ENCODE data around the gene TMPRSS3. TPM values are rescaled to one million over a fixed set of nuclear protein-coding genes. Genes with fewer than 3 reads are reported as not detected.
A peak's percentile ranks its signal among the peaks of the same experiment; 100 is the strongest.

TMPRSS3 gene
- total and polyA plus RNA-seq, 2 donors (not counting 1 experiment from before 2014, with no cell fraction given): 0.10 to 0.12 TPM

- ATAC-seq (ENCODE audit: low read depth): no peak
- H3K27ac Mint-ChIP-seq: peak overlapping the region; percentile 5
- TF ChIP-seq, protein P1, sequence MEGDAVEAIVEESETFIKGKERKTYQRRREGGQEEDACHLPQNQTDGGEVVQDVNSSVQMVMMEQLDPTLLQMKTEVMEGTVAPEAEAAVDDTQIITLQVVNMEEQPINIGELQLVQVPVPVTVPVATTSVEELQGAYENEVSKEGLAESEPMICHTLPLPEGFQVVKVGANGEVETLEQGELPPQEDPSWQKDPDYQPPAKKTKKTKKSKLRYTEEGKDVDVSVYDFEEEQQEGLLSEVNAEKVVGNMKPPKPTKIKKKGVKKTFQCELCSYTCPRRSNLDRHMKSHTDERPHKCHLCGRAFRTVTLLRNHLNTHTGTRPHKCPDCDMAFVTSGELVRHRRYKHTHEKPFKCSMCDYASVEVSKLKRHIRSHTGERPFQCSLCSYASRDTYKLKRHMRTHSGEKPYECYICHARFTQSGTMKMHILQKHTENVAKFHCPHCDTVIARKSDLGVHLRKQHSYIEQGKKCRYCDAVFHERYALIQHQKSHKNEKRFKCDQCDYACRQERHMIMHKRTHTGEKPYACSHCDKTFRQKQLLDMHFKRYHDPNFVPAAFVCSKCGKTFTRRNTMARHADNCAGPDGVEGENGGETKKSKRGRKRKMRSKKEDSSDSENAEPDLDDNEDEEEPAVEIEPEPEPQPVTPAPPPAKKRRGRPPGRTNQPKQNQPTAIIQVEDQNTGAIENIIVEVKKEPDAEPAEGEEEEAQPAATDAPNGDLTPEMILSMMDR (IDR thresholded peaks at IDR 0.05): no peak
- no peak for TF ChIP-seq EZH2 (IDR thresholded peaks at IDR 0.05; ENCODE audit: borderline replicate concordance, insufficient read depth, low read depth, low read length, poor library complexity, severe bottlenecking)
- peaks cover 9 to 13% of the 10 kb centered on the region in 2 donors for H3K4me1 ChIP-seq (ENCODE audit: control insufficient read depth in 2 of 2, insufficient read depth in 2 of 2, low read length in 2 of 2)
- no peaks in the 10 kb centered on the region for H3K36me3 ChIP-seq (replicated peaks in 1 of 2; ENCODE audit: control extremely low read depth in 1 of 2, control insufficient read depth in 1 of 2, extremely low read depth in 1 of 2, insufficient read depth in 2 of 2, low read length in 1 of 2)
- DNase-seq: no peak
- no peaks in the 10 kb centered on the region for H3K79me2 ChIP-seq (ENCODE audit: control insufficient read depth, insufficient read depth, low read length)
- peaks cover 0 to 2% (median 0%) of the 10 kb centered on the region in 4 experiments for H3K27me3 ChIP-seq (replicated peaks in 1 of 4; ENCODE audit: control extremely low read depth in 1 of 4, control insufficient read depth in 3 of 4, insufficient read depth in 4 of 4, low read length in 3 of 4)
- H3K4me2 ChIP-seq (replicated peaks; ENCODE audit: low read depth, low read length, poor library complexity, severe bottlenecking): no peak overlapping the region
- CTCF ChIA-PET: interaction anchor here (0.6 to 1.7 kb wide), 2 partner anchors 59 to 155 kb away, joined by 3 to 4 read pairs; no protein-coding TSS in a partner anchor
- H3K9me3 ChIP-seq (ENCODE audit: control extremely low read depth in 1 of 3, control insufficient read depth in 2 of 3, insufficient read depth in 1 of 3, low read length in 2 of 3): peaks cover 1 to 3% (median 2%) of the 10 kb centered on the region in 3 donors
- H3K9ac ChIP-seq (ENCODE audit: low read length): no peak overlapping the region
- no peak overlapping the region for H3K4me3 ChIP-seq (ENCODE audit: control extremely low read depth in 1 of 5, extremely low read depth in 1 of 5, insufficient read depth in 1 of 5, low read depth in 2 of 5, low read length in 4 of 5)
- H3K27me3 Mint-ChIP-seq: peaks cover 10% of the 10 kb centered on the region
- H3K4me1 Mint-ChIP-seq: peaks cover 29% of the 10 kb centered on the region
- POLR2A ChIA-PET: no interaction called here
- no peak overlapping the region for H3K27ac ChIP-seq (ENCODE audit: low read length in 2 of 2)
- H3K9me3 Mint-ChIP-seq (ENCODE audit: insufficient read depth): peaks cover 9% of the 10 kb centered on the region
- no peak overlapping the region for H2AFZ ChIP-seq (ENCODE audit: insufficient read depth, low read depth, low read length, poor library complexity, severe bottlenecking)
- no peaks in the 10 kb centered on the region for H4K20me1 ChIP-seq (ENCODE audit: control insufficient read depth, insufficient read depth, low read length, poor library complexity, severe bottlenecking)
- WGBS (ENCODE audit: insufficient coverage): 74% methylated on average over 9 of the region's 14 CpGs
- H3K4me3 Mint-ChIP-seq: no peak overlapping the region
- intact Hi-C loops (cut with micrococcal nuclease): loop anchor here (5.0 kb wide), 1 partner anchor 64 kb away; no protein-coding TSS in a partner anchor
Measured at GRCh38 chr21:42397746-42398394, 2.0 kb upstream of the TMPRSS3 start.

All from B cell (primary cell).